Measurements from ENCODE around the gene PPHLN1.

PPHLN1 gene, protein sequence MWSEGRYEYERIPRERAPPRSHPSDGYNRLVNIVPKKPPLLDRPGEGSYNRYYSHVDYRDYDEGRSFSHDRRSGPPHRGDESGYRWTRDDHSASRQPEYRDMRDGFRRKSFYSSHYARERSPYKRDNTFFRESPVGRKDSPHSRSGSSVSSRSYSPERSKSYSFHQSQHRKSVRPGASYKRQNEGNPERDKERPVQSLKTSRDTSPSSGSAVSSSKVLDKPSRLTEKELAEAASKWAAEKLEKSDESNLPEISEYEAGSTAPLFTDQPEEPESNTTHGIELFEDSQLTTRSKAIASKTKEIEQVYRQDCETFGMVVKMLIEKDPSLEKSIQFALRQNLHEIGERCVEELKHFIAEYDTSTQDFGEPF

GRCh38 chr12:42325653-42326474 lies at the start of gene PPHLN1, which contains the start of gene ZCRB1:
TSS of gene PPHLN1 (plus strand) at chr12:42326167. CDS start at chr12:42335903, 9,736 bp downstream.
TSS of gene ZCRB1 (minus strand) at chr12:42326094. CDS start at chr12:42324102, 1,992 bp downstream.
- FAIRE-seq, result no peak

- FAIRE-seq, result no peak
Observed at GRCh38 chr12:42277396-42278127, 48.4 kb upstream of the PPHLN1 start.

GRCh38 chr12:42278128-42278510 lies 47.8 kb upstream of the PPHLN1 start:
- FAIRE-seq, result no peak

- no peak for FAIRE-seq
Observed at GRCh38 chr12:42281278-42281677, 44.7 kb upstream of the PPHLN1 start.

DNA sequence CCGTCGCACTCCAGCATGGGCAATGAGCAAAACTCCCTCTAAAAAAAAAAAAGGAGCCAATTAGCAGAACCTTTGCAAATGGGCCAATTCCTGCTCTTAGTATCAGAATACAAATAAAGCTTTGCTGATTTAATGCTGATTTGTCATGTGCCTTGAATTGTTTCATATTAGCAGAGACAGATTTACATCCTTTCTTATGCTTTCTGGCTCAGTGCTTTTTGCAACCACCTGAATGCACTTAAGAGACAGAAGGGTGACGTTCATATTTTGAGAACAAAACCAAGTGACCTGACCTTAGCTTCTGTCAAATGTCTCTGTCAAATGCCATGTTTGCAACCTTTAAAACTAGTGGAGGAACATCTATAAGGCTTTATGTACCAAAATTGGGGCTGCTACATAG lies 44.1 kb upstream of the PPHLN1 start:
- FAIRE-seq, result no peak

GRCh38 chr12:42282294-42282693 lies 43.7 kb upstream of the PPHLN1 start:
- FAIRE-seq, result no peak

DNA sequence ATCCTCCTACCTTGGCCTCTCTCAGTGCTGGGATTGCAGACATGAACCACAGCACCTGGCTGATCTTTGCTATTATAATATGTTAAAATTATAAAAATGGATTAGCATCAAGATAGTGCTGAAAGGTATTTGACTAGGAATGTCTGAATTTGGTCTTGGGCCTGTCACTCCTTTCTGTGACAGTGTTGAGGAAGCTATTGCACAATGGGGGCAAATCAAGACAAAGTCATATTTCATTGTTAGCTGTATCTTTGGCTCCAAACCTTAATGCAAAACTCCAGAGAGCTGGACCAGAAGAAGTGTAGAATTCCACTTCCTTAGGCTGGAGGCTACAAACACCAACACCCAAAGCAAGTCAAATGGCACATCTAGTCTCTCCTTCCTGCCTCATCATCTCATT lies 42.2 kb upstream of the PPHLN1 start:
- no peak for FAIRE-seq

DNA sequence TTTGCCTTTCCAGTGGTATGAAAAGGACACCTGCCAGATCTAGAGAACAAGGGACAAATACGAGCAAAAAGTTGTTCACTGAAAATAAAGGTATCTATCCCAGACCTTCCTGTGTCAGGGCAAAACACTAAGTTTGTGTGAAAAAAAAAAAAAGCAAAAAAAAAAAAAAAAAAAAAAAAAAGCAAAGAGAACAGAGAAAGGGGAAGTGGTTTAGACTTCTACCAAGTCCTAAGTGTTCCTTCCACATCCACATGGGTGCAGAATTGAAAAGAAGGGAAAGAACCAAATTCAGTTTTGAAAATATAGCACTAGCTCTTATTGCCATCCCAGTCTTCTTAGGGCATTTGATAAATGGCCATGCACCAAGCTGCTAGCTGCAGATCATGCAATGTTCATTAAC lies 41.8 kb upstream of the PPHLN1 start:
- no peak for FAIRE-seq

GRCh38 chr12:42284876-42285275 lies 41.1 kb upstream of the PPHLN1 start:
- FAIRE-seq, result no peak

- no peak for FAIRE-seq
Observed at GRCh38 chr12:42285431-42285830, 40.5 kb upstream of the PPHLN1 start.

- no peak for FAIRE-seq
Observed at GRCh38 chr12:42286741-42287140, 39.2 kb upstream of the PPHLN1 start.

GRCh38 chr12:42288544-42288943 lies 37.4 kb upstream of the PPHLN1 start:
- no peak for FAIRE-seq

GRCh38 chr12:42291680-42292079 lies 34.3 kb upstream of the PPHLN1 start:
- FAIRE-seq, result no peak

GRCh38 chr12:42296503-42297109 lies 29.4 kb upstream of the PPHLN1 start:
- FAIRE-seq, result no peak

GRCh38 chr12:42298887-42299286 lies 27.1 kb upstream of the PPHLN1 start:
- FAIRE-seq, result no peak

GRCh38 chr12:42299392-42300308 lies 26.3 kb upstream of the PPHLN1 start:
- no peak for FAIRE-seq

DNA sequence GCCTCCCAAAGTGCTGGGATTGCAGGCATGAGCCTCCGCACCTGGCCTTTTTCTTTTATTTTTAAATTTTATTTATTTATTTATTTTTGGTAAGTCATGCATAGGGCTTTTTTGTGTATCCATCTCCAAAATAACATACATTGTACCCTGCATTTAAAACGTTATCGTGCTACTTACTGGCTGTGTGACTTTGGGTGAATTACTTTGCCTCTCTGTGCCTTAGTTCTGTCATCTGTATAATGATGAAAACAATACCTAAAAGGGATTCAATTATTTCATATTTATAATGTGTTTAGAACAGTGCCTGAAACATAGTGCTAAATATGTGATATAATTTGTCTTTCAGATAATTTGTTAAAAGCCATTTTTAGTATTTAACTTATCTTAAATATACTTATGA lies 19.7 kb upstream of the PPHLN1 start:
- no peak for FAIRE-seq

- FAIRE-seq, result no peak
Observed at GRCh38 chr12:42308390-42308789, 17.6 kb upstream of the PPHLN1 start.

GRCh38 chr12:42309996-42310395 lies 16.0 kb upstream of the PPHLN1 start:
- no peak for FAIRE-seq

- no peak for FAIRE-seq
Observed at GRCh38 chr12:42315108-42315507, 10.9 kb upstream of the PPHLN1 start.

GRCh38 chr12:42320796-42321195 lies 5.2 kb upstream of the PPHLN1 start:
- FAIRE-seq, result no peak

- no peak for FAIRE-seq
Observed at GRCh38 chr12:42322567-42322966, 3.4 kb upstream of the PPHLN1 start.
